Forelimb muscle (tissue), 1 donor: Measurements from ENCODE around the gene CCDC141. TPM values are rescaled to one million over a fixed set of nuclear protein-coding genes. Genes with fewer than 3 reads are reported as not detected.

ENCODE experiments used
- polyA plus RNA-seq: library from polyadenylated mRNA; unstranded; fragments of 120-200 nt; gene quantifications from one replicate; pipeline ENCODE4 v1.2.1, GENCODE V29; 2013; ENCODE audit not compliant: insufficient read length

CCDC141 gene
- polyA plus RNA-seq, 1 donor, result 79.4 TPM

Other genes with a start within 250 kb of the CCDC141 start
- gene TTN, start 242.7 kb downstream of the CCDC141 start, polyA plus RNA-seq, result 322 TPM
- gene SESTD1, start 214.7 kb upstream of the CCDC141 start, polyA plus RNA-seq, result 29.8 TPM